LNCaP clone FGC (cell line): ENCODE data around the gene LBP.
"Not testable (repeated sequence)": the region's sequence is repeated elsewhere in the genome, so short reads cannot be mapped to it uniquely, and the experiment has no call there.

Experiments
- DNase-seq: peaks from one replicate; pipeline ENCODE4 v3.0.0-alpha.2; 2011; ENCODE audit warnings: low read depth
- H3K4me3 ChIP-seq: 2 replicates; pipeline ENCODE4 v1.5.1; 2011; ENCODE audit warnings: mild to moderate bottlenecking, low read depth, low read length, control low read depth
- CTCF ChIP-seq: IDR thresholded peaks from 2 replicates; pipeline ENCODE4 v1.5.1; 2012; ENCODE audit warnings: mild to moderate bottlenecking; ENCODE audit not compliant: control insufficient read depth, insufficient read depth; ENCODE audit errors: extremely low read depth

The LBP gene

GRCh38 chr20:38330638-38331037, 15.6 kb upstream of the LBP start:
- no peak for DNase-seq
- no peak overlapping the region for H3K4me3 ChIP-seq
- TF ChIP-seq CTCF: no peak

GRCh38 chr20:38331245-38331644, 15.0 kb upstream of the LBP start:
- DNase-seq: no peak
- no peak overlapping the region for H3K4me3 ChIP-seq
- TF ChIP-seq CTCF: no peak

- DNase-seq: no peak
- no peak overlapping the region for H3K4me3 ChIP-seq
- TF ChIP-seq CTCF: no peak
Observed at GRCh38 chr20:38331814-38332213, 14.5 kb upstream of the LBP start.

- no peak for DNase-seq
- H3K4me3 ChIP-seq: no peak overlapping the region
- no peak for TF ChIP-seq CTCF
Observed at GRCh38 chr20:38334016-38334415, 12.3 kb upstream of the LBP start.

GRCh38 chr20:38336726-38337125, 9.6 kb upstream of the LBP start:
- no peak for TF ChIP-seq CTCF
- DNase-seq: no peak
- H3K4me3 ChIP-seq: no peak overlapping the region

GRCh38 chr20:38337561-38338140, 8.6 kb upstream of the LBP start:
- peak; percentile 11 for DNase-seq
- no peak overlapping the region for H3K4me3 ChIP-seq
- TF ChIP-seq CTCF: peak; percentile 63

GRCh38 chr20:38338849-38339520, 7.3 kb upstream of the LBP start:
- TF ChIP-seq CTCF: peak; percentile 16; the same call in 1 of the 2 replicates
- no peak overlapping the region for H3K4me3 ChIP-seq
- no peak for DNase-seq

- not testable (repeated sequence) for H3K4me3 ChIP-seq, DNase-seq
Observed at GRCh38 chr20:38339521-38339896, 6.8 kb upstream of the LBP start.
